Hematopoietic multipotent progenitor cell treated with erythropoietin and hydrocortisone succinate and interleukin-3 and kit ligand, for 6 days (in vitro differentiated cells): ENCODE data around the gene ENTPD1.
"Not testable (repeated sequence)": the region's sequence is repeated elsewhere in the genome, so short reads cannot be mapped to it uniquely, and the experiment has no call there.

Experiments
- DNase-seq: peaks from one replicate; pipeline ENCODE4 v3.0.0-alpha.2; 2015

Gene ENTPD1, protein sequence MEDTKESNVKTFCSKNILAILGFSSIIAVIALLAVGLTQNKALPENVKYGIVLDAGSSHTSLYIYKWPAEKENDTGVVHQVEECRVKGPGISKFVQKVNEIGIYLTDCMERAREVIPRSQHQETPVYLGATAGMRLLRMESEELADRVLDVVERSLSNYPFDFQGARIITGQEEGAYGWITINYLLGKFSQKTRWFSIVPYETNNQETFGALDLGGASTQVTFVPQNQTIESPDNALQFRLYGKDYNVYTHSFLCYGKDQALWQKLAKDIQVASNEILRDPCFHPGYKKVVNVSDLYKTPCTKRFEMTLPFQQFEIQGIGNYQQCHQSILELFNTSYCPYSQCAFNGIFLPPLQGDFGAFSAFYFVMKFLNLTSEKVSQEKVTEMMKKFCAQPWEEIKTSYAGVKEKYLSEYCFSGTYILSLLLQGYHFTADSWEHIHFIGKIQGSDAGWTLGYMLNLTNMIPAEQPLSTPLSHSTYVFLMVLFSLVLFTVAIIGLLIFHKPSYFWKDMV

DNA sequence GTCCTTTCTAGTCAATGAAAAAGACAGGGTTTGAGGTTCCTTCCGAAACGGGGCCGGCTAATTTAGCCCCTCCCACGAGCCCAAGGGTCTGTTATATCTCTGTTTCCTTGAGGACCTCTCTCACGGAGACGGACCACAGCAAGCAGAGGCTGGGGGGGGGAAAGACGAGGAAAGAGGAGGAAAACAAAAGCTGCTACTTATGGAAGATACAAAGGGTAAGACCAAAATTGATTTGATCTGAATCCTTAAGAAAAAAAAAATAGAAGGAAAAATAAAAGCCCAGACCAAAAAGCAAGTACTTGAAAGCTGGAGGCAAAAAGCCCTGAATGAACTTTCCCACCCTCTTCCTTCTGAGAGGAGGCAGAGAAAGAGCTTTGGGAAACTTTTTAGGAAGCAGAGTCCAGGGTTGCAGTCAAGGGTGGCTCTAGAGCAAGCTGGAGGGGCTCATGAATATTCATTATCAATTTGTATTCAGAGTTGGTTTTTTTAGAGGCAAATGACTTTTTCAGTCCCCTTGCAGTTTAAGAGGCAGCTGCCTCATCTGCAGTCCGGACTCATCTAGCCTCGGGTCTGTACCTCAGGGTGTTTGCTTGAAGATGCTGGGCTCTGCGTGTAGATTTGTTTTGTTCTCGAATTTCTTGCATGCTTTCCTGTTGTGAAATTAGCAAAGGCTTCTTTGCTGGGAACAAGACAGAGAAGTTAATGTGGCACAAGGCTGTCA is at the start of gene ENTPD1:
TSS of gene ENTPD1 (plus strand) at position 123 of the 721 bp plus-strand sequence. CDS start at position 200, 77 bp downstream.
- peak; percentile 58 for DNase-seq

DNA sequence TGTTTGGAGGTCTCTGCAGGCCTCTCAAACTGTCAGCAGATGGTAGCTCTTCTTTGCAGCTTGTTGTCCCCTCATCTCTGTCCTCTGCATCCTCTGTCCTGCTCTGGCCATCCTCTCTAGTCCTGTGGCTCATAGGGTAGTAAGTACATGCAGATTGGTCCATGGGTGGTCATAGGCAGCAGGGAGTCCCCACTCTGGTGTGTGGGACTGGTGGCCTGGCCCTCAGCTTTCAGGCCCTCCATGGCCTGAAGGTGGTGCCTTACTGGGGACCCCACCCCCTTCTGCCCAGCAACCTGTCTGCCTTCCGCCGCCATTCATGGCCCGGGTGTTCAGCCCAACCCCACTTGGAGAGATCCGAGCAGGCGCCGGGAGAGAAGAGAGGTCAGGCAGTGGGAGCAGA is 49.4 kb upstream of the ENTPD1 start:
- no peak for DNase-seq

DNA sequence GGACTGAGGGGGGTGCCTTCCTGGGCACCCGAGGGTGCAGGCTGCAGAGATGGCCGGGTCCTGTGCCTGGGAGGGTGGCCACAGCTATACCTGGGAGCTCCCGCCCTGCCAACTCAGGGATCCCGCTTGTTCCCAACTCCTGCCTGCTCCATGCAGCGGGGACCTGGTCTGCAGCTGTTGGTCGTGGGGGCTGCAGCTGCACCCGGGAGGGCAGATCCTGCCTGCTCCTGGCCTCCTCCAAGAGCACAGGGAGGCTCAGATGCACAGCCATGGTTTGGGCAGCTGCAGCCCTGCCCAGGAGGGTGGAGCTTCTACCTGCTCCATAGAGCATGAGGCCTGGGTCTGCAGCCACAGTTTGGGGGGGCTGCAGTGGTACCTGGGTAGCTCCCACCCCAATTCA is 49.0 kb upstream of the ENTPD1 start:
- DNase-seq, result no peak

DNA sequence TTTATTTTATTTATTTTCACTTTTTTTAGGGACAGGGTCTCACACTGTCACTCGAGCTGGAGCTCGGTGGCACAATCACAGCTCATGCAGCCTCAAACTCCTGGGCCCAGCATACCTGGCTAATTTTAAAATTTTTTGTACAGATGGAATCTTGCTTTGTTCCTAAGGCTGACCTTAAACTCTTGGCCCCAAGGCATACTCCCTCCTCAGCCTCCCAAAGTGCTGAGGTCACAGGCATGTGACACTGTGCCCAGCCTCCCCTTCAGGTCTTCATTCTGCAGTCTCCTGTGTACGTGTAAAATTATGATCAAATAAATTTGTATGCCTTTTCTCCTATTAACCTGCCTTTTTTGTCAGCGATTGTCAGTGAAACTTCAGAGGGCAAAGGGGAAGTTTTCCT is 44.5 kb upstream of the ENTPD1 start:
- DNase-seq, result no peak

DNA sequence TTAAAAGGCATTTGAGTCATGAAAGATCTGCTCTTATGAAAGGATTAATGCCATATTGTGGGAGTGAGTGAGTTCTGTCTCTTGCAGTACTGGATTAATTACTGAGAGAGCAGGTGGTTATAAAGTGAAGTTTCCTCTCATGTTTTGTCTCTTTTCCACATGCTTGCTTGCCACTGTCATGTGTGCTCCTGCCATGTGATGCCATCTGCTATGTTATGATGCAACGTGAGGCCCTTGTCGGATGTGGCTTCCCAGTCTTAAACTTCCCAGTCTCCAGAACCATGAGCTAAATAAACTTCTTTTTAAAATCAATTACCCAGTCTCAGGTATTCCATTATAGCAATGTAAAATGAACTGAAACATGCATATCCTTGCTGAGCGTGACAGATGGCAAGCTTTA is 39.5 kb upstream of the ENTPD1 start:
- DNase-seq, result no peak

DNA sequence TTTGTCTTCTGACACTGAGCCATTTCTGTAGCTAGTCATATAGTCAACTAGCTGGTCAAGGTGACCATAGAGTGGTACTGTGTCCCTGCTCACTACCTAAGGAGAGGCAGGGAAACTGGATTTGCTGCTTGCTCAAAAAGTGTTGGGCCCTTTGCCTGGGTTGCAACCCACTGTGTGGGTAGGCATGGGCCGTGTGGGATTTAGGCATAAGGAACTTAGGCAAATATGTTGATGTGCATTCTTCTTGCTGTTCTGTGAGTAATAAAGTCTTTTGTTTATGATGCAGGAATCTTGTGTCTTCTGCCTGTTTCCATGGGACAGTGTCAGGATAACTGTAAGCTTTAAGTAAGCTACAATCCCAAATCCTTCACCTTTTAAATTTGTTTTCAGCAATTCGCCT is 39.1 kb upstream of the ENTPD1 start:
- no peak for DNase-seq

DNA sequence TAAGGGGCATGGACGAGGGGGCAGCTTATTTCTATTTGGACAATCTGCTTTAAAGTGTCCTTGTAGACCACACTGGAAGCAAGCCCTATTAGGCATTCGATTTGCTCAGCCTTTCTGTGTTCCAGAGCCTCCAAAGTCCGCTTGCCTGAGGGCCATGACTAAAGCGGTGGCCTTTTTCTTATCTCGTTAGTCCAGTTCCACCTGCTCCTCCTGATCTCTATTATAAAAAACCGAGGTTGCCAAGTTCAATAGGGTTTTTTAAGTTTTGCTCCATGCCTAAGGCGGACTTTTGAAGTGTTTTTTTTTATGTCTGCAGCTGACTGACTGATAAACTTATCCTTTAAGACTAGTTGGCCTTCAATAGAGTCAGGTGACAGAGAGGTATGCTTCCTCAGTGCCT is 35.2 kb upstream of the ENTPD1 start:
- DNase-seq, result peak; percentile 66

DNA sequence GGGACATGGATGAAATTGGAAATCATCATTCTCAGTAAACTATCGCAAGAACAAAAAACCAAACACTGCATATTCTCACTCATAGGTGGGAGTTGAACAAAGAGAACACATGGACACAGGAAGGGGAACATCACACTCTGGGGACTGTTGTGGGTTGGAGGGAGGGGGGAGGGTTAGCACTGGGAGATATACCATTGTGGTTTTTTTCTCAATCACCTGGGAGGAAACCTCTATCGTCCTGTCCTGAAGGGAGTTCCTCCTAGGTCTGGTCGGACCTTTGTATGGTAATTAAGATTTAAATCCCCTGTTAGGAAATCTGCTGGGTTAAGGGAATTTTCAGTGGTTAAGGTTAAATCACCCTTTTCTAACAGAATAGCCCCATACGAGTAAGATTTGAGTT is 33.5 kb upstream of the ENTPD1 start:
- DNase-seq, result not testable (repeated sequence)

DNA sequence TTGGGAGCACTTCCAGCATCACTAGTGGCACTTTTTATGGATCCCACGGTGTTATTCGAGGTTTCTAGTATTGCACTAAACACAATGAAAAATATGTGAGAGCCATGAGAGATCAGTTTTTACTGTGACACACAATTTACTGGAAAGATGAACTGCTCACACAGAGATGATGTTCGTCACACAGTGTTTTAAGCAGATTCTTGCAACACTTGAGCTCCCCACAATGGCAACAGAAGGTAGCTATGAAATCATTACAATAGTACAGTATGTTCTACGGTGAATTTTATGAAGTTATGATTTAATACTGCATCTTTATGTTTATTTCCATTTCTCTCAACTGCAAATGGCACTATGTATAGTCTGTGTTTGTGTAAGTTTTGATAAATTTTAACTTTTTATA is 27.4 kb upstream of the ENTPD1 start:
- peak; percentile 45 for DNase-seq

DNA sequence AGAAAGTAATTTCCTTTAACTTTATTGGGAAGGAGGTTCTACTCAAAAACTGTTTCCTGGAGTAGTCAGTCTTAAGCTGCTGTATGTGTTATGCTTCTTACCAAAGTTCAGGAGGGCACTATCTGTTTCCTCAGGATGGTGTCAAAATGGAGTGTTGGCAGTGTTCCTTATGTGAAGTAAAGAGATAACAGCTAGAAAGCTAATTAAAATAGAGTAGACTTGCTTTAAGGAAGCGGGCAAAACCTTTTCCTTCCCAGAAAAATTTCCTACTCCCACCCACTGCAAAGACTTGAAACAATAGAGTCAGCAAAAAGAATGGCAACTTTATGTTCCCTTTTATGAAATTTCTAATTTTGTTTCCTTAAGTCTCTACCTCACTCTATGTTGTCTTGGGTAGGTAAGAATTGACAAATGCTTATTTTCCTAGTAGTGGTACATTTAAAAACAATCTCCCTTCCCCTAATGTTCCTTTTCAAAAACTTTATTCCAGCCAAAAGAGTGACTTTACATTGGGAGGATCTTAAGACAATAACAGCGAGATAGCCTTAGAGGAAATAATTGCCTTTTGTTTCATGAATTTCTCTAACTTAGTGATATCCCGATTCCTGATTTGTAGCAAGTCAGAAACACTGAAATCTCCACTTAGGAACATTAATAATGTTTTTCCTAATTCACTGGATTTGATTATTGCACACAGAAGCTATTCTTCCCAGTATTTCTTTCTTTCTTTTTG is 26.5 kb upstream of the ENTPD1 start:
- peak; percentile 62 for DNase-seq

DNA sequence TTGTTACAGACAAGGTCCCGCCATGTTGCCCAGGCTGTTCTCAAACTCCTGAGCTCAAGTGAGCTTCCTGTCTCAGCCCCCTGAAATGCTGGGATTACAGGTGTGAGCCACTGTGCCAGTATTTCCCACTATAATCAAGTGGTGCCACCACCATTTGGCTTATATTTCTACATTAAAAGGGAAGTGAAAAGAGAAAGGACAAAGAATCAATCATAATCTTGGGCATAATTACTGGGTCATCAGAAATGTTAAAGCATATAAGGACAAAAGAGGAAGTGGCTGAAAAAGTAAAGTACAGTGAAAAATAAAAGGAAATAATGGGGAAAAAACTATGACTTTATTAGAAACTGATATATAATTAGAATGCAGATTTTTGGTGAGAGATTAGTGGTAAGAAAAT is 25.7 kb upstream of the ENTPD1 start:
- peak; percentile 9 for DNase-seq

DNA sequence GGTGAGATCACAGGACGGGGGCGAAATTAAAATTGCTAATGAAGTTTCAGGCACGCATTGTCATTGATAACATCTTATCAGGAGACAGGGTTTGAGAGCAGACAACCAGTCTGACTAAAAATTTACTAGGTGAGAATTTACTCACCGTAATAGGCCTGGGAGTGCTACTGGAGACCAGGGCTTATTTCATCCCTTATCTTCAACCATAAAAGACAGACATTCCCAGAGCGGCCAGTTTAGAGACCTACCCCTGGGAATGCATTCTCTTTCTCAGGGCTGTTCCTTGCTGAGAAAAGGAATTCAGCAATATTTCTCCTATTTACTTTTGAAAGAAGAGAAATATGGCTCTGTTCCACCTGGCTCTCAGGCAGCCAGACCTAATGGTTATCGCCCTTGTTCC is 23.1 kb upstream of the ENTPD1 start:
- not testable (repeated sequence) for DNase-seq

DNA sequence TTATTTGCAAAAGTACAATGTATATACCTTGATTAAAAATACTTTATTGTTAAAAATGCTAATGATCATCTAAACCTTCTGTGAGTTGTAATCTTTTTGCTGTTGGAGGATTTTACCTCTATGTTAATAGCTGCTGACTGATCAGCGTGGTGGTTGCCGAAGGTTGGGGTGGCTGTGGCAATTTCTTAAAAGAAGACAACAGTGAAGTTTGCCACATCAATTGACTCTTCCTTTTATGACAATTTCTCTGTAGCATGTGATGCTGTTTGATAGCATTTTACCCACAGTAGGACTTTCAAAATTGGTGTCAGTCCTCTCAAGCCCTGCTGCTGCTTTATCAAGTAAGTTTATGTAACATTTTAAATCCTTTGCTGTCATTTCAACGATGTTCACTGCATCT is 16.9 kb upstream of the ENTPD1 start:
- DNase-seq, result no peak

DNA sequence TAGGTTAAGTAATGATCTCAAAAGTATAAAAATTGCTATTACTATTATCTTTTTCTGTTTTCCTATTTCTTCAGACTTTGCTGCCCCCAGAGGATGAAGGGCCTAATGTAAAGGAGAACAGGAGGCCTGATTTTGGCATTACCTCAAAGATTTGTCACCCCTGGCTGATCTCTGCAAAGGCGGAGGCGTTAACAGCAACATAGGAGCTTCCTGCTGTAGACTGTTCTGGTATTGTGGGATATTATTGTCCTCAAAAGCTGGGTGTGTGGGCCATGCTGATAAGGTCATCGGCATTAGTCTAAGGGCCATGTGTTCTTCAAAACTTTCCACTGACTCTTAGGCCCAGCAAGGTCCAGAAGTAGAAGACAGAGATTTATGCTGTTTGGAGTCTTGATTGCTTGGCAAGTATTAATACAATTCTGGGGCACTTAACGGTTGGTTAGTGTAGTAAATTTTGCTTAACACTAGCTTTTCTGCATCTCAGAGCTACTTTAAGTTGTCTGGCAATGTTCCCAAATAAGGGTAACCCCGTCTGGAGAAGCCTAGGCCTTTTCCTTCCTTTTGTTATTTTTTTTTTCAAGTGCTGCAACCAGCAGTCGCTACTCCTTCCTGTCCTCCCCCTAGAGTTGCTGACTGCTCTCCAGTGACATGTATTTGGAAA is 14.0 kb upstream of the ENTPD1 start:
- DNase-seq, result peak; percentile 81

DNA sequence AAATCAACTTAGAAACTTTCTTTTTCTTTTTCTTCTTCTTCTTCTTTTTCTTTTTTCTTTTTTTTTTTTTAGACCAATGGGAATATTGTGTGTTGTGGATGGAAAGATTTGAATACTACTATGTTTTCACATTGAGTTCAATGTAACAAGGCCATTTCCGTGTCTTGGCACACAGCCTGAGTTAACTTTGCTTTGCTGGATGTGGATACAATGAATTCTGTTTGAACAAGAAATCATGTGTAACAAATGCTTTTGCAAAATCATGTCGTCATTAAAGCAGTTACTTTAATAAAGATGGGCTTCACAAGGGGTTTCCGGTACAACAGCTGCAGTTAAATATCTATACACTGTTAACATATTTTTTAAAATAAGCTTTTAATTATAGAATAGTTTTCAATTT is 13.5 kb upstream of the ENTPD1 start:
- DNase-seq, result no peak

DNA sequence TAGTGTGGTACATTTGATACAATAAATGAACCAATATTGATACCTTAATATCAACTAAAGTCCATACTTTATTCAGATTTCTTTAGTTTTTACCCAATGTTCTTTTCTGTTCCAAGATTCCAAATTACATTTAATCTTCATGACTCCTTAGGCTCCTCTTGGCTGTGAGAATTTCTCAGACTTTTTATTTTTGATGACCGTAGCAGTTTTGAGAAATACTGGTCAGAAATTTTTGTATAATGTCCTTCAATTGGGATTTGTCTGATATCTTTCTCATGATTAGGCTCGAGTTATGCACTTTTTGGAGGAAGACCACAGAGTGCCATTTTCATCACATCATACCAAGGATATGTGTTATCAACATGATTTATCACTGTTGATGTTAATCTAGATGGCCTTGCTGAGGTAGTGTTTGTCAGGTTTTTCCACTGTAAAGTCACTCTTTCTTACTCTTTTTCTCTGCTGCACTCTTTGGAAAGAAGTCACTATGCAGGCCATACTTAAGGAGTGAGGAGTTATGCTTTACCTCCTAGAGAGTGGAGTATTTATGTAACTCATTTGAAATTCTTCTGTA is 12.9 kb upstream of the ENTPD1 start:
- no peak for DNase-seq

DNA sequence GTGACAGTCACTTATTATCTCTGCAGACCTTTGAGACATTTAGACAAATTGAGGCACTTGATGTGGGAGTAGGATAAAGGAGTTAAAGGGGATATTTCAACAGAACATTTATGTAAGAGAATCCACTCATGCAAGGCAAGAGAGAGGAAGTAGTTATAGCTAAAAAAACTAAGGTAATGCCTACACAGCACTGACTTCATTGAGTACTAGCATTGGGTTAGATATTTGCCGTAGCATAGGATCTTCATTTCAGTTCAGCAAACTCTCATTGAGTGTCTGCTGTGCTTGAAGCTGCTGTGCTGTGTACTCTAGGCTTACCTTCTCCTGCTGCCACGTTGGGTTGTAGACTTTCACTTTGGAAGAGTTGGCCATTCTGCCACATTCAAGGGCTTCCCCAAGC is 10.5 kb upstream of the ENTPD1 start:
- no peak for DNase-seq

DNA sequence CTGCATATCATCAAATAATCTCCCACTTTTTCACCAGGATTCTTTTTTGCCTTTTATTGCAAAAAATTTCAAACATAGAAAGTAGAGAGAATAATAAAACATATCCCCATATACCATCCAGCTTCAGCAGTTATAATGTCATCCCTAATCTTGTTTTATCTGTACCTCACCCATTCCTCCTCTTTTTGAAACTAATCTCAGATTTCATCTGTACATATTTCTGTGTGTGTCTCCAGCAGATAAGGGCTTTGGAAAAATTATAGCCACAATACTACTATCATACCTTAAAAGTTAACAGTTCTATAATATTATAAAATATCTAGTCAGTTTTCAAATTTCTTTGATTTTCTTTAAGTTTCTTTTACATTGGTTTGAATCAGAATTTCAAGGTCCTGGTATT is 7.6 kb upstream of the ENTPD1 start:
- peak; percentile 19 for DNase-seq

DNA sequence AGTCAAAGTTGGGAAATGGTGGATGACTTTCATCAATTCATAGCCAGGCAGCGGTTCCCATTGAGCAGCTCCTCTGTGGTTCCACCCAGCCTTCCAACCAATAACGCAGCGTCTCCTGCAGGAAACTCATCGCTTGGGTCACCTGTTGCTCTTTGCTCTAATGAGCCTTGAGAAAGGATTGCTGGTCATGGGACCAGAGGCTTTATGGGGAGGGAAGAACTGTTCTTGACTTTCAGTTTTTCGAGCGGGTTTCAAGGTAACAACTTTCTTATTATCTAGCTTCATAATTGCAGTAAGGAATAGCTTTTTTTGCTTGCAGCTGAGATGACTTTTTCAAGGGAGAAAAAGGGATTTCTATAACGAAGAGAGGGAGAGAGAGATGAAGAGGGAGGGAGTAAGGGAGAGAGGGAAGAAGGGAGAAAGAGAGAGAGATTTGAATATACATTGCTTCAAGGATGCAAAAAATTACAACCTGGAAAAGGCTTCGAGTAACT is 405 bp upstream of the ENTPD1 start:
- DNase-seq, result peak; percentile 16

DNA sequence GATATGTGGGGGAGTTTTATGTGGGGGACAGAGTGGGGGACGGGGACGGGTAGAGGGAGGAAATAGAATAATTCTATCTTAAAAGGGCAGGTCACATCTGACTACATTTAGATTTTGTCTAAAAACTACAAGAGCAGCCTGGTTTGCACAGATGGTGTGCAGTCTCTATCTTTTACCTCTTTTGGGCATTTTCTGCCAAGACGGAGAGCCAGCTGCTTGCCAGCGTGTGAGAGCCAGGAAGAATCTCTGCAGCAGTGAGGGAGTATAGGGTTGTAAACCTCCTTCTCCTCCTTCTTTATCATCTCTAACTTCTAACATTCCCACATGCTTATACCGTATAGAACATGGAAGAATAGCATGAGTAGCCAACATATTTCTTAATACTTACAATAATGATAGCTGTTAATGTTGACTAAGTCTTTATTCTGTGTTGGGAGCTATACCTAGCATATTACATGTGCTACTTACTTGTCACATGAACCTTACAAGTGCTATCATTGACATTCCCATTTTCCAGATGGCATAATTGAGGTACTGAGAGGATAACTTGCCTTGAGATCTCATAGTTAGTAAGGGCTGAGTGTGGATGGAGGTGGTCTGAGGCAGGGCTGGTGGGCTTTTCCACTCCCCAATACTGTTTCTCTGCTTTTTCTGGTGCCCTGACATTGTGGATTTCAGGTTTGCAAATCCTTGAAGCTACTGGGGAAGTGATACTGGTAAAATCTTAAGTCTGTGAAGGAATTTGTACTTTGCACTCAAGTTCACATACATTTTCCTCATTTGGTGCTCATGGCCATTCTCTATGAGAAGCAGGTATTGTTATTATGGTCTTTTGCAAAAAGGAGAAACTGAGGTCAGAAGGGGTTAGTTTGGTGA is 1.1 kb downstream of the ENTPD1 start:
- no peak for DNase-seq

DNA sequence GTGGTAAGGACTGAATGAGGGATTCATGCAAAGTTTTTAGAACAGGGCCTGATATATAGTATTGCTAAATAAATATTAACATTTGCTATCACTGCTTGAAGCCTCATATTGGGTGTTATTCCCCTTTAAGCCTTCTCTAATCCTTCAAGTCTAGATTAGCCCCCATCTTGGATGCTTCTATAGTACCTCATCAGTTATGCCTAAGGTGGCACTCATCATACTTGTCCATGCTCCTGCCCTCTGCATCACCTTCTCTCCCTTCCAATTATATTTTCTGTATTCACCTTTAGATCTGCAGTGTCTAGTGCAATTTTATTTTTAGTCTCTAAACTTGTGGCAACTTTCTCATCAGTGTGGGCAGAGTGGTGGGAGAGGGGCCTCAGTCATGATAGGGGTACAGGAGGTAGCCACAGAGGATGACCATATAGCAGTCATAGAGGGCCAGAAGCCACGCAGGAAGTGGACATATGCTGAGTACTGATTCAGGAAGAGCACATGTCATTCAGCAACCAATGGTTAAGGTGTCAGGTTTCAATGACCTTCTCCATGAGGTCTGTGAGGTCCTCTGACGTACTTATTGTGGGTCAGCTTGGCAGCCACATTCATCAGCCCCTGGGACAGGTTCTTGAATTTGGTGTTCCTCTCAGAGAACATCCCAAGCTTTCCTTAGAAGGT is 2.5 kb downstream of the ENTPD1 start:
- DNase-seq, result no peak
